Measurements from ENCODE around the gene PSMD5.
A peak's percentile ranks its signal among the peaks of the same experiment; 100 is the strongest.

Gene PSMD5

GRCh38 chr9:120842685-120843485 is at the start of gene PSMD5:
PSMD5 (minus strand) TSS chr9:120842922; CDS start chr9:120842909, 13 bp downstream.
- H3K36me3 Mint-ChIP-seq = peaks cover 57% of the 10 kb centered on the region
- peak within 1 kb of the TSS; percentile 98 for H3K27ac Mint-ChIP-seq
- H3K4me3 Mint-ChIP-seq = peak within 1 kb of the TSS; percentile 96
- CTCF ChIA-PET = interaction anchor here (1.5 kb wide), 1 partner anchor 27 kb away, joined by 4 read pairs; no protein-coding TSS in a partner anchor
- H3K9me3 Mint-ChIP-seq = no peaks in the 10 kb centered on the region
- no peaks in the 10 kb centered on the region for H3K27me3 Mint-ChIP-seq
- DNase-seq = peak; percentile 99
- H3K4me1 Mint-ChIP-seq = peaks cover 79% of the 10 kb centered on the region

- CTCF ChIA-PET = interaction anchor here (1.2 to 4.2 kb wide), 11 partner anchors 11 to 136 kb away, joined by 3 to 31 read pairs (median 6); partner anchors contain the start of gene TRAF1
- peak overlapping the region; percentile 99 for H3K27ac Mint-ChIP-seq
- peaks cover 94% of the 10 kb centered on the region for H3K4me1 Mint-ChIP-seq
- peak; percentile 60 for DNase-seq
- no peaks in the 10 kb centered on the region for H3K27me3 Mint-ChIP-seq
- H3K36me3 Mint-ChIP-seq = peaks cover 22% of the 10 kb centered on the region
- no peaks in the 10 kb centered on the region for H3K9me3 Mint-ChIP-seq
- peak overlapping the region; percentile 72 for H3K4me3 Mint-ChIP-seq
These were observed 49.4 kb upstream of the PSMD5 start for GRCh38 chr9:120891884-120892747.

GRCh38 chr9:120891245-120891883 is 48.6 kb upstream of the PSMD5 start:
- H3K4me1 Mint-ChIP-seq = peaks cover 94% of the 10 kb centered on the region
- H3K36me3 Mint-ChIP-seq = peaks cover 19% of the 10 kb centered on the region
- DNase-seq = peak; percentile 84
- peak overlapping the region; percentile 99 for H3K27ac Mint-ChIP-seq
- no peaks in the 10 kb centered on the region for H3K9me3 Mint-ChIP-seq
- CTCF ChIA-PET = interaction anchor here (1.2 to 4.2 kb wide), 11 partner anchors 11 to 135 kb away, joined by 3 to 31 read pairs (median 6); partner anchors contain the start of gene TRAF1
- H3K4me3 Mint-ChIP-seq = peak overlapping the region; percentile 72
- no peaks in the 10 kb centered on the region for H3K27me3 Mint-ChIP-seq

- H3K4me3 Mint-ChIP-seq = peak overlapping the region; percentile 72
- peak overlapping the region; percentile 99 for H3K27ac Mint-ChIP-seq
- peak; percentile 60 for DNase-seq
- no peaks in the 10 kb centered on the region for H3K9me3 Mint-ChIP-seq
- CTCF ChIA-PET = interaction anchor here (0.7 to 4.2 kb wide), 12 partner anchors 11 to 135 kb away, joined by 3 to 31 read pairs (median 6); no protein-coding TSS in a partner anchor
- peaks cover 26% of the 10 kb centered on the region for H3K36me3 Mint-ChIP-seq
- no peaks in the 10 kb centered on the region for H3K27me3 Mint-ChIP-seq
- peaks cover 95% of the 10 kb centered on the region for H3K4me1 Mint-ChIP-seq
These were observed 47.9 kb upstream of the PSMD5 start for GRCh38 chr9:120890320-120891244.

GRCh38 chr9:120889606-120890271 is 47.0 kb upstream of the PSMD5 start:
- Mint-ChIP-seq H3K4me1 (peaks cover 90% of the 10 kb centered on the region), H3K27ac (peak overlapping the region; percentile 99), H3K4me3 (peak overlapping the region; percentile 72), H3K9me3 (no peaks in the 10 kb centered on the region), H3K36me3 (peaks cover 26% of the 10 kb centered on the region), H3K27me3 (no peaks in the 10 kb centered on the region)
- DNase-seq = no peak
- CTCF ChIA-PET = interaction anchor here (0.7 to 4.2 kb wide), 8 partner anchors 10 to 134 kb away, joined by 3 to 31 read pairs (median 6); no protein-coding TSS in a partner anchor

GRCh38 chr9:120888626-120889025 is 45.9 kb upstream of the PSMD5 start:
- H3K4me3 Mint-ChIP-seq = no peak overlapping the region
- H3K27me3 Mint-ChIP-seq = no peaks in the 10 kb centered on the region
- H3K27ac Mint-ChIP-seq = peak overlapping the region; percentile 99
- no peak for DNase-seq
- CTCF ChIA-PET = interaction anchor here (2.3 to 4.2 kb wide), 2 partner anchors 9 to 41 kb away, joined by 6 to 31 read pairs; no protein-coding TSS in a partner anchor
- no peaks in the 10 kb centered on the region for H3K9me3 Mint-ChIP-seq
- H3K36me3 Mint-ChIP-seq = peaks cover 26% of the 10 kb centered on the region
- H3K4me1 Mint-ChIP-seq = peaks cover 90% of the 10 kb centered on the region

GRCh38 chr9:120886490-120886967 is 43.8 kb upstream of the PSMD5 start:
- H3K27me3 Mint-ChIP-seq = no peaks in the 10 kb centered on the region
- no peak overlapping the region for H3K4me3 Mint-ChIP-seq
- CTCF ChIA-PET = interaction anchor here (1.4 to 1.9 kb wide), 2 partner anchors 18 to 50 kb away, joined by 3 to 4 read pairs; no protein-coding TSS in a partner anchor
- peak overlapping the region; percentile 74 for H3K27ac Mint-ChIP-seq
- no peaks in the 10 kb centered on the region for H3K9me3 Mint-ChIP-seq
- peaks cover 20% of the 10 kb centered on the region for H3K36me3 Mint-ChIP-seq
- no peak for DNase-seq
- H3K4me1 Mint-ChIP-seq = peaks cover 86% of the 10 kb centered on the region

GRCh38 chr9:120885958-120886357 is 43.2 kb upstream of the PSMD5 start:
- no peak overlapping the region for H3K4me3 Mint-ChIP-seq
- no peak for DNase-seq
- no peaks in the 10 kb centered on the region for H3K27me3 Mint-ChIP-seq

GRCh38 chr9:120885457-120885856 is 42.7 kb upstream of the PSMD5 start:
- peaks cover 85% of the 10 kb centered on the region for H3K4me1 Mint-ChIP-seq
- CTCF ChIA-PET = interaction anchor here (1.0 to 1.9 kb wide), 2 partner anchors 51 to 130 kb away, joined by 3 to 4 read pairs; no protein-coding TSS in a partner anchor
- no peak overlapping the region for H3K27ac Mint-ChIP-seq
- no peaks in the 10 kb centered on the region for H3K9me3 Mint-ChIP-seq
- H3K36me3 Mint-ChIP-seq = peaks cover 24% of the 10 kb centered on the region
- H3K27me3 Mint-ChIP-seq = no peaks in the 10 kb centered on the region
- no peak for DNase-seq
- H3K4me3 Mint-ChIP-seq = no peak overlapping the region

More at GRCh38 chr9:120885958-120886357, 43.2 kb upstream of the PSMD5 start:
- no peak overlapping the region for H3K27ac Mint-ChIP-seq
- H3K36me3 Mint-ChIP-seq = peaks cover 22% of the 10 kb centered on the region
- peaks cover 85% of the 10 kb centered on the region for H3K4me1 Mint-ChIP-seq
- H3K9me3 Mint-ChIP-seq = no peaks in the 10 kb centered on the region
- CTCF ChIA-PET = interaction anchor here (1.0 to 1.9 kb wide), 3 partner anchors 17 to 130 kb away, joined by 3 to 4 read pairs (median 3); no protein-coding TSS in a partner anchor

- Mint-ChIP-seq H3K4me3 (no peak overlapping the region), H3K4me1 (peaks cover 85% of the 10 kb centered on the region), H3K27me3 (no peaks in the 10 kb centered on the region), H3K27ac (no peak overlapping the region), H3K36me3 (peaks cover 25% of the 10 kb centered on the region), H3K9me3 (no peaks in the 10 kb centered on the region)
- DNase-seq = no peak
- CTCF ChIA-PET = interaction anchor here (1.8 kb wide), 1 partner anchor 13 kb away, joined by 4 read pairs; no protein-coding TSS in a partner anchor
These were observed 40.9 kb upstream of the PSMD5 start for GRCh38 chr9:120883608-120883996.

GRCh38 chr9:120882935-120883607 is 40.3 kb upstream of the PSMD5 start:
- no peaks in the 10 kb centered on the region for H3K9me3 Mint-ChIP-seq
- no peaks in the 10 kb centered on the region for H3K27me3 Mint-ChIP-seq
- H3K36me3 Mint-ChIP-seq = peaks cover 20% of the 10 kb centered on the region
- H3K4me3 Mint-ChIP-seq = no peak overlapping the region
- CTCF ChIA-PET = interaction anchor here (1.8 kb wide), 1 partner anchor 14 kb away, joined by 4 read pairs; no protein-coding TSS in a partner anchor
- H3K4me1 Mint-ChIP-seq = peaks cover 85% of the 10 kb centered on the region
- DNase-seq = no peak
- peak overlapping the region; percentile 63 for H3K27ac Mint-ChIP-seq

All from activated naive CD4-positive, alpha-beta T cell treated with anti-CD3 and anti-CD28 coated beads, Interleukin-2, amount 10 ng/mL, durations not matched to agents 7 days and 5 days (primary cell).